HCT116 (cell line): ENCODE measurements around the gene DUS3L. TPM values are rescaled to one million over a fixed set of nuclear protein-coding genes. Genes with fewer than 3 reads are reported as not detected.

Source experiments
- ATAC-seq: fragments of 200-7000 bp; cut with Tn5 transposase; 2 replicates; pipeline ENCODE4 v1.9.1; 2020; ENCODE audit warnings: mild to moderate bottlenecking, moderate library complexity
- BruUV-seq: library from RNA; stranded (reverse); fragments of 400-500 nt; replicated peaks from 2 replicates; lab custom pipeline; 2021; lab: Mats Ljungman, UMichigan
- CTCF ChIA-PET: fragments of 300-600 bp; sonication (Branson Sonifier 250); formaldehyde crosslinking; loops from one replicate; lab custom pipeline; 2021; ENCODE audit warnings: antibody characterized with exemption; lab: Charles Lee
- POLR2A ChIA-PET: fragments of 300-600, 350-600 bp; sonication (Branson Sonifier 250); formaldehyde crosslinking; loops from one replicate; lab custom pipeline; 2021; ENCODE audit warnings: antibody characterized with exemption; lab: Charles Lee
- RAD21 ChIA-PET, 2 experiments: fragments of 300-600 bp; sonication (Branson Sonifier 250); formaldehyde crosslinking; loops; one replicate each; lab custom pipeline; 2023; ENCODE audit warnings: low total read pairs in 2 of 2; ENCODE audit not compliant: uncharacterized antibody in 2 of 2, unreplicated experiment in 2 of 2, low non-redundant PET in 1 of 2; lab: Charles Lee
- DNase-seq: peaks from one replicate; pipeline ENCODE4 v3.0.0-alpha.2; 2010; ENCODE audit warnings: low read depth, low spot score
- H2AFZ ChIP-seq: fragments of 200-600 bp; shearing (Covaris generic), sonication (generic); 2 replicates; pipeline ENCODE4 v1.6.1; 2017; ENCODE audit warnings: low read depth, mixed run types, mixed read lengths, antibody characterized with exemption, low read length; ENCODE audit not compliant: poor library complexity, severe bottlenecking
- H3K27ac ChIP-seq: 2 replicates; pipeline ENCODE4 v1.5.1; 2012; ENCODE audit warnings: low read depth, low read length
- H3K27me3 ChIP-seq: fragments of 200-600 bp; sonication (generic); 2 replicates; pipeline ENCODE4 v1.6.1; 2016; ENCODE audit warnings: mixed run types, low read length, mixed read lengths; ENCODE audit not compliant: insufficient read depth
- H3K36me3 ChIP-seq, 2 experiments: fragments of 200-500 bp in 1 of 2; fragments of 200-600 bp in 1 of 2; sonication (Bioruptor generic) in 1 of 2; sonication (generic) in 1 of 2; 2 replicates each; pipeline versions ENCODE4 v1.5.1 to v1.6.1; 2014 to 2016; ENCODE audit warnings: low read length in 2 of 2, inconsistent platforms in 1 of 2, mixed read lengths in 1 of 2, mixed run types in 1 of 2; ENCODE audit not compliant: insufficient read depth in 2 of 2, control insufficient read depth in 1 of 2
- H3K4me1 ChIP-seq, 2 experiments: fragments of 200-600 bp in 1 of 2; sonication (generic) in 1 of 2; 2 replicates each; pipeline versions ENCODE4 v1.5.1 to v1.6.1; 2012 to 2017; ENCODE audit warnings: low read length in 2 of 2, inconsistent platforms in 1 of 2, mild to moderate bottlenecking in 1 of 2, mixed read lengths in 1 of 2, mixed run types in 1 of 2, moderate library complexity in 1 of 2; ENCODE audit not compliant: insufficient read depth in 2 of 2, control insufficient read depth in 1 of 2
- H3K4me2 ChIP-seq: fragments of 200-600 bp; sonication (generic); 2 replicates; pipeline ENCODE4 v1.6.1; 2017; ENCODE audit warnings: mixed run types, low read length, mixed read lengths
- H3K4me3 ChIP-seq, 2 experiments: fragments of 200-600 bp in 1 of 2; sonication (generic) in 1 of 2; replicated peaks in 1 of 2; 2 replicates each; pipeline ENCODE4 v1.5.1; 2011 to 2016; ENCODE audit warnings: low read length in 2 of 2, control low read depth in 1 of 2, low read depth in 1 of 2, mild to moderate bottlenecking in 1 of 2, mixed read lengths in 1 of 2, mixed run types in 1 of 2
- H3K79me2 ChIP-seq: fragments of 200-600 bp; sonication (generic); 2 replicates; pipeline ENCODE4 v1.6.1; 2017; ENCODE audit warnings: mild to moderate bottlenecking, mixed run types, low read length, moderate library complexity, mixed read lengths; ENCODE audit not compliant: insufficient read depth
- H3K9ac ChIP-seq: fragments of 200-600 bp; sonication (generic); 2 replicates; pipeline ENCODE4 v1.6.1; 2016; ENCODE audit warnings: low read length, mixed read lengths
- H3K9me2 ChIP-seq: fragments of 200-600 bp; sonication (generic), shearing (Covaris generic); 2 replicates; pipeline ENCODE4 v1.6.1; 2017; ENCODE audit warnings: mixed run types, mild to moderate bottlenecking, moderate library complexity; ENCODE audit not compliant: insufficient read depth
- H3K9me3 ChIP-seq, 2 experiments: fragments of 200-500 bp in 1 of 2; fragments of 200-600 bp in 1 of 2; sonication (Bioruptor generic) in 1 of 2; sonication (generic) in 1 of 2; 2 replicates each; pipeline ENCODE4 v1.6.1; 2014 to 2017; ENCODE audit warnings: low read length in 2 of 2, mixed read lengths in 2 of 2, inconsistent platforms in 1 of 2, low read depth in 1 of 2, mild to moderate bottlenecking in 1 of 2, mixed run types in 1 of 2, moderate library complexity in 1 of 2; ENCODE audit not compliant: control insufficient read depth in 1 of 2, insufficient read depth in 1 of 2
- H4K20me1 ChIP-seq: fragments of 200-600 bp; sonication (generic), shearing (Covaris generic); 2 replicates; pipeline ENCODE4 v1.6.1; 2017; ENCODE audit warnings: mixed run types, mild to moderate bottlenecking, moderate library complexity; ENCODE audit not compliant: insufficient read depth
- CBX3 ChIP-seq: IDR thresholded peaks from 2 replicates; pipeline ENCODE4 v1.6.1; 2012; ENCODE audit warnings: low read depth
- EGR1 ChIP-seq: IDR thresholded peaks from 2 replicates; pipeline ENCODE4 v1.6.1; 2012; ENCODE audit warnings: low read depth
- ELF1 ChIP-seq: IDR thresholded peaks from 2 replicates; pipeline ENCODE4 v1.6.1; 2012; ENCODE audit warnings: low read depth, borderline replicate concordance
- EZH2phosphoT487 ChIP-seq: fragments of 200-600 bp; IDR thresholded peaks from 2 replicates; pipeline ENCODE4 v1.6.1; 2018; ENCODE audit warnings: antibody characterized with exemption, borderline replicate concordance
- JUND ChIP-seq: IDR thresholded peaks from 2 replicates; pipeline ENCODE4 v1.6.1; 2012
- POLR2AphosphoS5 ChIP-seq: IDR thresholded peaks from 2 replicates; pipeline ENCODE4 v1.6.1; 2011; ENCODE audit warnings: mild to moderate bottlenecking, low read depth, low read length, moderate library complexity
- ZFX ChIP-seq: fragments of 450-650 bp; IDR thresholded peaks from 2 replicates; pipeline ENCODE4 v1.6.1; 2017
- ZNF274 ChIP-seq: fragments of 200-500 bp; sonication (Bioruptor generic); IDR thresholded peaks from 2 replicates; pipeline ENCODE4 v1.6.1; 2014; ENCODE audit warnings: mild to moderate bottlenecking, low read depth, low read length, inconsistent platforms
- intact Hi-C: fragments of 100-400 bp; cut with micrococcal nuclease; formaldehyde crosslinking; loops from 2 replicates; pipeline ENCODE4 v1.10.0; 2022
- total RNA-seq: library from RNA; stranded (reverse); gene quantifications from one replicate; pipeline ENCODE4 v1.2.1, GENCODE V29; 2021; ENCODE audit not compliant: unreplicated experiment
- TF ChIP-seq, protein P1 (sequence below): IDR thresholded peaks from 2 replicates; pipeline ENCODE4 v1.6.1; 2011; ENCODE audit warnings: mild to moderate bottlenecking, low read length, moderate library complexity; ENCODE audit not compliant: insufficient replicate concordance; ENCODE audit errors: extremely low read depth
- TF ChIP-seq, protein P2 (sequence below): IDR thresholded peaks from 2 replicates; pipeline ENCODE4 v1.6.1; 2012

DUS3L gene
- total RNA-seq, 1 experiment from 2014 or later = 78.1 TPM

- no peaks in the 10 kb centered on the region for H3K27me3 ChIP-seq
- no peak for ATAC-seq
- no peak for TF ChIP-seq EGR1
- TF ChIP-seq, protein P1, sequence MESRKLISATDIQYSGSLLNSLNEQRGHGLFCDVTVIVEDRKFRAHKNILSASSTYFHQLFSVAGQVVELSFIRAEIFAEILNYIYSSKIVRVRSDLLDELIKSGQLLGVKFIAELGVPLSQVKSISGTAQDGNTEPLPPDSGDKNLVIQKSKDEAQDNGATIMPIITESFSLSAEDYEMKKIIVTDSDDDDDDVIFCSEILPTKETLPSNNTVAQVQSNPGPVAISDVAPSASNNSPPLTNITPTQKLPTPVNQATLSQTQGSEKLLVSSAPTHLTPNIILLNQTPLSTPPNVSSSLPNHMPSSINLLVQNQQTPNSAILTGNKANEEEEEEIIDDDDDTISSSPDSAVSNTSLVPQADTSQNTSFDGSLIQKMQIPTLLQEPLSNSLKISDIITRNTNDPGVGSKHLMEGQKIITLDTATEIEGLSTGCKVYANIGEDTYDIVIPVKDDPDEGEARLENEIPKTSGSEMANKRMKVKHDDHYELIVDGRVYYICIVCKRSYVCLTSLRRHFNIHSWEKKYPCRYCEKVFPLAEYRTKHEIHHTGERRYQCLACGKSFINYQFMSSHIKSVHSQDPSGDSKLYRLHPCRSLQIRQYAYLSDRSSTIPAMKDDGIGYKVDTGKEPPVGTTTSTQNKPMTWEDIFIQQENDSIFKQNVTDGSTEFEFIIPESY = no peak
- BruUV-seq = no TSS peak
- no peak overlapping the region for H3K4me3 ChIP-seq
- no peaks in the 10 kb centered on the region for H3K79me2 ChIP-seq
- H3K4me1 ChIP-seq = no peaks in the 10 kb centered on the region
- intact Hi-C loops = no loop called here
- no peak overlapping the region for H3K27ac ChIP-seq
- no peaks in the 10 kb centered on the region for H3K9me2 ChIP-seq
- ChIA-PET POLR2A (no interaction called here), CTCF (interaction anchor here (1.2 kb wide), 1 partner anchor 13 kb away, joined by 3 read pairs; no protein-coding TSS in a partner anchor), RAD21 (interaction anchor here in 1 of 2 experiments (0.7 kb wide), 1 partner anchor 170 kb away, joined by 3 read pairs; no protein-coding TSS in a partner anchor)
- H2AFZ ChIP-seq = no peak overlapping the region
- no peaks in the 10 kb centered on the region for H3K36me3 ChIP-seq
- no peak overlapping the region for H3K4me2 ChIP-seq
- H4K20me1 ChIP-seq = no peaks in the 10 kb centered on the region
- H3K9ac ChIP-seq = no peak overlapping the region
- DNase-seq = no peak
- no peaks in the 10 kb centered on the region for H3K9me3 ChIP-seq
Measured at GRCh38 chr19:5817218-5817617, 26.3 kb upstream of the DUS3L start.

DNA sequence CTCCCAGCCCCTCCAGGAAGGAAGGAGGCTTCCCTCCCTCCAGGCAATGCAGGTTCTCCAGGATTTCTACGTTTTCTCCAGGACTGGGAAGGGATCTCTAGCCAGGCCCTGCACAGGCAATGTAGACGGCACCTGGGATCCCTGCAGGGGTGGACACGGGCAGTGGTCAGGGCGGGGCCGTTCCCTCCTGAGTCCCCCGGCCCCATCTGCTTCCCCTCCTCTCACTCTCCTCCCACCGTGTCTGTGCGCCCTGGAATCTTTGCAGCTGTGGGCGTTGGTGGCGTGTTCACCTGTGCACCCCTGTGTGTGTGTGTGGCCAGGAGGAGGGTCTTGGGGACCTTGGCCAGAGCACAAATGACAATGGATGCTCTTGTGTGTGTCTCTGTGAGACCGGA lies 23.9 kb upstream of the DUS3L start:
- Histone ChIP-seq H3K9me2 (no peaks in the 10 kb centered on the region), H3K27ac (no peak overlapping the region), H3K4me3 (no peak overlapping the region), H3K27me3 (no peaks in the 10 kb centered on the region), H3K4me1 (no peaks in the 10 kb centered on the region), H3K9me3 (no peaks in the 10 kb centered on the region), H3K79me2 (no peaks in the 10 kb centered on the region), H4K20me1 (no peaks in the 10 kb centered on the region), H2AFZ (no peak overlapping the region), H3K36me3 (no peaks in the 10 kb centered on the region), H3K9ac (no peak overlapping the region), H3K4me2 (no peak overlapping the region)
- no TSS peak for BruUV-seq
- ChIA-PET RAD21 (no interaction called here), POLR2A (no interaction called here), CTCF (interaction anchor here (1.2 kb wide), 1 partner anchor 20 kb away, joined by 3 read pairs; no protein-coding TSS in a partner anchor)
- DNase-seq (no peak), ATAC-seq (no peak)
- TF ChIP-seq, protein P2, sequence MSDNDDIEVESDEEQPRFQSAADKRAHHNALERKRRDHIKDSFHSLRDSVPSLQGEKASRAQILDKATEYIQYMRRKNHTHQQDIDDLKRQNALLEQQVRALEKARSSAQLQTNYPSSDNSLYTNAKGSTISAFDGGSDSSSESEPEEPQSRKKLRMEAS = no peak
- no peak for TF ChIP-seq ZFX
- no peak for TF ChIP-seq ZNF274
- TF ChIP-seq EZH2phosphoT487 = no peak
- no peak for TF ChIP-seq ELF1
- no peak for TF ChIP-seq JUND
- no peak for TF ChIP-seq POLR2AphosphoS5
- TF ChIP-seq CBX3 = no peak
- intact Hi-C loops = loop anchor here (5.0 kb wide), 1 partner anchor 152 kb away; no protein-coding TSS in a partner anchor
